NK-92 (cell line): ENCODE data around the gene RIMS1.
"Not testable (repeated sequence)": the region's sequence is repeated elsewhere in the genome, so short reads cannot be mapped to it uniquely, and the experiment has no call there.

Experiments
- DNase-seq: peaks from one replicate; lab custom pipeline; 2025; ENCODE audit not compliant: unreplicated experiment; lab: John Stamatoyannopoulos, UW

Gene RIMS1

GRCh38 chr6:72316675-72317380 lies 430.5 kb downstream of the RIMS1 start:
- DNase-seq, result no peak

- no peak for DNase-seq
Observed at GRCh38 chr6:72321788-72322187, 435.4 kb downstream of the RIMS1 start.

GRCh38 chr6:72322771-72323170 lies 436.4 kb downstream of the RIMS1 start:
- no peak for DNase-seq

GRCh38 chr6:72324591-72324990 lies 438.2 kb downstream of the RIMS1 start:
- DNase-seq, result no peak

GRCh38 chr6:72328775-72329174 lies 442.4 kb downstream of the RIMS1 start:
- DNase-seq, result no peak

GRCh38 chr6:72335203-72335602 lies 448.9 kb downstream of the RIMS1 start:
- not testable (repeated sequence) for DNase-seq

GRCh38 chr6:72348926-72349325 lies 462.6 kb downstream of the RIMS1 start:
- DNase-seq, result no peak

GRCh38 chr6:72350296-72350881 lies 464.0 kb downstream of the RIMS1 start:
- no peak for DNase-seq

GRCh38 chr6:72363844-72364740 lies 477.7 kb downstream of the RIMS1 start:
- DNase-seq, result no peak

GRCh38 chr6:72365773-72366172 lies 479.4 kb downstream of the RIMS1 start:
- DNase-seq, result no peak

- DNase-seq, result no peak
Observed at GRCh38 chr6:72367439-72367838, 481.1 kb downstream of the RIMS1 start.

GRCh38 chr6:72371473-72371872 lies 485.1 kb downstream of the RIMS1 start:
- DNase-seq, result no peak

GRCh38 chr6:72374172-72374571 lies 487.8 kb downstream of the RIMS1 start:
- DNase-seq, result no peak

- DNase-seq, result no peak
Observed at GRCh38 chr6:72374857-72375256, 488.5 kb downstream of the RIMS1 start.

- no peak for DNase-seq
Observed at GRCh38 chr6:72376736-72377135, 490.4 kb downstream of the RIMS1 start.

- DNase-seq, result no peak
Observed at GRCh38 chr6:72381076-72381475, 494.7 kb downstream of the RIMS1 start.

GRCh38 chr6:72382602-72383529 lies 496.5 kb downstream of the RIMS1 start:
- no peak for DNase-seq

- DNase-seq, result no peak
Observed at GRCh38 chr6:72386324-72386723, 500.0 kb downstream of the RIMS1 start.

GRCh38 chr6:72389698-72390097 lies 503.3 kb downstream of the RIMS1 start:
- no peak for DNase-seq

- no peak for DNase-seq
Observed at GRCh38 chr6:72390548-72390947, 504.2 kb downstream of the RIMS1 start.

- DNase-seq, result no peak
Observed at GRCh38 chr6:72401865-72402264, 515.5 kb downstream of the RIMS1 start.
